HEK293T (cell line): Measurements from ENCODE around the gene RIBC2.

Experiments used
- ARNT ChIP-seq: fragments of 450-650 bp; IDR thresholded peaks from 2 replicates; pipeline ENCODE4 v1.6.1; 2017; ENCODE audit warnings: mild to moderate bottlenecking
- TARDBP ChIP-seq: fragments of 450-650 bp; IDR thresholded peaks from 2 replicates; pipeline ENCODE4 v1.6.1; 2016

DNA sequence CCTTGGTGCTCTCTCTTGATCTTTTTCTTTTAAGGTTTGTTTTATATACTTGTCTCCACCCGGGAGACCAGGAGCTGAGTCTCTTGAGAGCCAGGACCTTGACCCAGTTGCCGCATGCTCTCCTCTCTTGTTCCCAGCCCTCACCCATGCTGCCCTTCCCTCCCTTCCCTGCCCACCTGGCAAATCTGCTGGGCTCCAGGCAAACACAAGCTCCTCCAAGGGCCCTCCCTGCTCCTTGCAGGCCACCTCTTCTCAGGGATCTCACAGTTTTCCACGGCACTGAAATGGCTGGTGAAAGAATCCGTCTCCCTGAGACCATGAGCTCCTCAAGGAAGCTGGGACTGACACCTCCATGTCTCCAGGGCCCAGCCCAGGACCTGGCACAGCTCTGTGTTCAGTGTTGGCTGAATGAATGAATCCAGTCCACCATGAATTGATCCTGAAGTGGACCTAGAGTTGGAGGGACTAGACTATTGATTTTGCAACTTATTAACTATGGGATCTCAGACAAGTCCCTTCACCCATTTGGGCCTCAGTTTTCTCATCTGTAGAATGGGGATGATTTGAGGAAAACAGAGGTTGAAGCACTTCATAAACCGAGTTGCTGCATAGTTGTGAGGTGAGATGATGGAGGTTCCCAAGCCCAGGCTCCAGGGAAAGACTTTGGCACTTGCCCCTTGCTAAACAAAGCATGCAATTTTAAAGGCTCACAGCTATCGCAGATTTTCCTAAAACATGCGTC lies 64.0 kb downstream of the RIBC2 start:
- TF ChIP-seq TARDBP (no peak), ARNT (no peak)
